HepG2 (cell line): ENCODE data around the gene TRMT112. TPM values are rescaled to one million over a fixed set of nuclear protein-coding genes. Genes with fewer than 3 reads are reported as not detected.

Source experiments
- ATAC-seq: fragments of 200-7000 bp; cut with Tn5 transposase; 3 replicates; pipeline ENCODE4 v1.9.1; 2020; ENCODE audit warnings: mild to moderate bottlenecking, moderate library complexity
- BruUV-seq: library from RNA; stranded (reverse); fragments of 400-500 nt; replicated peaks from 2 replicates; lab custom pipeline; 2021; lab: Mats Ljungman, UMichigan
- CTCF ChIA-PET: fragments of 300-600 bp; formaldehyde crosslinking; extraction: SDS; loops from one replicate; lab custom pipeline; 2021; ENCODE audit warnings: low total read pairs, inconsistent platforms, low intra/inter-chr PET ratio; lab: Yijun Ruan, JAX
- POLR2A ChIA-PET: fragments of 350-600 bp; sonication (Branson Sonifier 250); formaldehyde crosslinking; loops from one replicate; lab custom pipeline; 2020; ENCODE audit warnings: antibody characterized with exemption, inconsistent platforms; lab: Yijun Ruan, JAX
- DNase-seq: peaks from one replicate; pipeline ENCODE4 v3.0.0-alpha.2; 2015; ENCODE audit warnings: low spot score
- FAIRE-seq: peaks from 3 replicates; lab custom pipeline; 2011; peaks lifted over from hg19 to GRCh38; lab: Jason Lieb, UNC
- H2AFZ ChIP-seq: one replicate; pipeline ENCODE4 v1.6.1; 2011; ENCODE audit warnings: low read length, inconsistent platforms
- H3K27ac ChIP-seq: fragments of 300-600 bp; 3 replicates; pipeline ENCODE4 v1.8.0; 2011; ENCODE audit warnings: mixed run types, mild to moderate bottlenecking, mixed read lengths, low read length, inconsistent platforms; ENCODE audit not compliant: insufficient read depth; ENCODE audit errors: extremely low read length
- H3K27me3 ChIP-seq, 2 experiments: fragments of 200-600 bp in 1 of 2; 2 replicates in 1 of 2; 3 replicates in 1 of 2; pipeline versions ENCODE4 v1.6.0 to v1.8.0; 2011; ENCODE audit warnings: low read length in 2 of 2, mild to moderate bottlenecking in 2 of 2, moderate library complexity in 2 of 2, inconsistent platforms in 1 of 2; ENCODE audit not compliant: insufficient read depth in 2 of 2, control insufficient read depth in 1 of 2
- H3K36me3 ChIP-seq, 2 experiments: fragments of 200-600 bp in 1 of 2; replicated peaks in 1 of 2; 2 replicates in 1 of 2; 3 replicates in 1 of 2; pipeline versions ENCODE4 v1.5.1 to v1.8.0; 2011; ENCODE audit warnings: low read length in 2 of 2, inconsistent platforms in 1 of 2; ENCODE audit not compliant: insufficient read depth in 2 of 2, control insufficient read depth in 1 of 2
- H3K4me1 ChIP-seq: 2 replicates; pipeline ENCODE4 v1.5.1; 2012; ENCODE audit warnings: low read length, inconsistent platforms; ENCODE audit not compliant: insufficient read depth
- H3K4me2 ChIP-seq: 2 replicates; pipeline ENCODE4 v1.6.0; 2011; ENCODE audit warnings: low read depth, low read length, inconsistent platforms
- H3K4me3 ChIP-seq, 3 experiments: fragments of 200-600 bp in 1 of 3; sonication (generic), shearing (Covaris generic) in 1 of 3; replicated peaks in 1 of 3; 2 replicates each; pipeline ENCODE4 v1.5.1; 2011 to 2016; ENCODE audit warnings: low read length in 3 of 3, inconsistent platforms in 2 of 3, low read depth in 2 of 3, mild to moderate bottlenecking in 2 of 3, control low read depth in 1 of 3, mixed read lengths in 1 of 3; ENCODE audit not compliant: insufficient read depth in 1 of 3
- H3K79me2 ChIP-seq: one replicate; pipeline ENCODE4 v1.6.1; 2011; ENCODE audit warnings: low read length, inconsistent platforms; ENCODE audit not compliant: insufficient read depth
- H3K9ac ChIP-seq: 2 replicates; pipeline ENCODE4 v1.6.0; 2011; ENCODE audit warnings: mild to moderate bottlenecking, low read depth, low read length, inconsistent platforms; ENCODE audit not compliant: insufficient read depth
- H3K9me3 ChIP-seq: 2 replicates; pipeline ENCODE4 v1.5.1; 2012; ENCODE audit warnings: mild to moderate bottlenecking, low read length
- H4K20me1 ChIP-seq: 2 replicates; pipeline ENCODE4 v1.6.0; 2011; ENCODE audit warnings: inconsistent platforms, mild to moderate bottlenecking, low read length, moderate library complexity; ENCODE audit not compliant: insufficient read depth
- ATF1 ChIP-seq: IDR thresholded peaks from 2 replicates; pipeline ENCODE4 v1.6.1; 2016; ENCODE audit warnings: mild to moderate bottlenecking, control low read depth
- HNRNPL ChIP-seq: fragments of 200-400 bp; formaldehyde crosslinking; IDR thresholded peaks from 2 replicates; pipeline ENCODE4 v1.6.1; 2017; ENCODE audit warnings: mild to moderate bottlenecking, low read depth, low read length
- IKZF5 ChIP-seq: IDR thresholded peaks from 2 replicates; pipeline ENCODE4 v1.6.1; 2018; ENCODE audit warnings: missing genetic modification reagents, mild to moderate bottlenecking, missing compliant biosample characterization
- JUN ChIP-seq: sonication (generic); formaldehyde crosslinking; IDR thresholded peaks from 2 replicates; pipeline ENCODE4 v1.4.0; 2020; ENCODE audit warnings: mild to moderate bottlenecking, missing genetic modification reagents
- KLF11 ChIP-seq: IDR thresholded peaks from 2 replicates; pipeline ENCODE4 v1.6.1; 2016; ENCODE audit warnings: missing compliant biosample characterization
- MIXL1 ChIP-seq: IDR thresholded peaks from 2 replicates; pipeline ENCODE4 v1.6.1; 2016
- MTF1 ChIP-seq: sonication (generic); formaldehyde crosslinking; IDR thresholded peaks from 2 replicates; pipeline ENCODE4 v1.5.0; 2020; ENCODE audit warnings: missing genetic modification reagents
- NAIF1 ChIP-seq: sonication (generic); formaldehyde crosslinking; IDR thresholded peaks from 2 replicates; pipeline ENCODE4 v1.5.0; 2020; ENCODE audit warnings: mild to moderate bottlenecking, missing genetic modification reagents, borderline replicate concordance
- POLR2A ChIP-seq, 2 experiments: IDR thresholded peaks; 2 replicates each; pipeline ENCODE4 v1.6.1; 2011; ENCODE audit warnings: low read depth in 2 of 2, low read length in 2 of 2, mild to moderate bottlenecking in 1 of 2, moderate library complexity in 1 of 2; ENCODE audit not compliant: insufficient read depth in 1 of 2
- SNAI1 ChIP-seq: sonication (generic); formaldehyde crosslinking; IDR thresholded peaks from 2 replicates; pipeline ENCODE4 v1.5.0; 2020; ENCODE audit warnings: mild to moderate bottlenecking, missing genetic modification reagents, borderline replicate concordance
- ZC3H13 ChIP-seq: sonication (generic); formaldehyde crosslinking; IDR thresholded peaks from 2 replicates; pipeline ENCODE4 v1.8.1; 2023; ENCODE audit warnings: mild to moderate bottlenecking, missing genetic modification reagents, moderate library complexity
- ZFP82 ChIP-seq: sonication (generic); formaldehyde crosslinking; IDR thresholded peaks from 2 replicates; pipeline ENCODE4 v1.5.1; 2020; ENCODE audit warnings: mild to moderate bottlenecking, missing genetic modification reagents, borderline replicate concordance
- ZNF160 ChIP-seq: sonication (generic); formaldehyde crosslinking; IDR thresholded peaks from 2 replicates; pipeline ENCODE4 v1.8.0; 2022; ENCODE audit warnings: mild to moderate bottlenecking, inconsistent platforms, missing genetic modification reagents
- ZNF441 ChIP-seq: sonication (generic); formaldehyde crosslinking; IDR thresholded peaks from 2 replicates; pipeline ENCODE4 v1.7.0; 2021; ENCODE audit warnings: missing genetic modification reagents, borderline replicate concordance
- ZNF567 ChIP-seq: sonication (generic); formaldehyde crosslinking; IDR thresholded peaks from 2 replicates; pipeline ENCODE4 v1.8.1; 2023; ENCODE audit warnings: mild to moderate bottlenecking, missing genetic modification reagents, borderline replicate concordance
- ZNF607 ChIP-seq: sonication (generic); formaldehyde crosslinking; IDR thresholded peaks from 2 replicates; pipeline ENCODE4 v1.5.1; 2020; ENCODE audit warnings: missing genetic modification reagents, mild to moderate bottlenecking, borderline replicate concordance
- ZSCAN29 ChIP-seq: sonication (generic); formaldehyde crosslinking; conservative IDR thresholded peaks from 2 replicates; pipeline ENCODE4 v1.4.0; 2020; ENCODE audit warnings: mild to moderate bottlenecking, missing genetic modification reagents
- WGBS: methylation state at CpG from one replicate; pipeline ENCODE4 v1.1.6; 2017; ENCODE audit warnings: low lambda C conversion rate; 5-methylcytosine and 5-hydroxymethylcytosine counted together
- in situ Hi-C: cut with HindIII; loops from 2 replicates; pipeline ENCODE4 v1.10.0; 2017; ENCODE audit warnings: low pct_unique_long_range_greater_than_20kb; ENCODE audit not compliant: extremely low pct_ligation_motif_present
- intact Hi-C: fragments of 100-400 bp; cut with micrococcal nuclease; formaldehyde crosslinking; loops from one replicate; pipeline ENCODE4 v1.10.0; 2022; ENCODE audit not compliant: unreplicated experiment
- polyA plus RNA-seq, 8 experiments: library from polyadenylated mRNA; depleted of rRNA in 3 of 8; stranded (reverse) in 7 of 8; unstranded in 1 of 8; fragments of >200 nt; fragmentation: Illumina TruSeq in 4 of 8; extraction: Trizol in 4 of 8; gene quantifications; 2 replicates each; pipeline versions ENCODE4 v1.2.1 to v1.2.3, GENCODE V29; 2011 to 2016; ENCODE audit warnings: low read depth in 4 of 8, missing spikeins in 1 of 8, mixed read lengths in 1 of 8; ENCODE audit not compliant: insufficient read depth in 1 of 8
- total RNA-seq, 5 experiments: library from RNA; depleted of rRNA; stranded (reverse); fragments of >200 nt; fragmentation: Illumina TruSeq; extraction: Trizol; gene quantifications; 2 replicates each; pipeline ENCODE4 v1.2.3, GENCODE V29; 2016; ENCODE audit warnings: low read depth in 1 of 5
- TF ChIP-seq, protein P1 (sequence below): sonication (generic); formaldehyde crosslinking; IDR thresholded peaks from 2 replicates; pipeline ENCODE4 v1.4.0; 2020; ENCODE audit warnings: mild to moderate bottlenecking, missing genetic modification reagents
- TF ChIP-seq, protein P2 (sequence below): sonication (generic); formaldehyde crosslinking; IDR thresholded peaks from 2 replicates; pipeline ENCODE4 v1.5.0; 2020; ENCODE audit warnings: mild to moderate bottlenecking, missing genetic modification reagents
- TF ChIP-seq, protein P3 (sequence below): sonication (generic); formaldehyde crosslinking; IDR thresholded peaks from 2 replicates; pipeline ENCODE4 v1.4.0; 2020; ENCODE audit warnings: mild to moderate bottlenecking, missing genetic modification reagents

TRMT112 gene
- total and polyA plus RNA-seq, 2 of the 13 experiments (the other 11 are each of a cell fraction or from before 2014, with no cell fraction given) = 186 to 409 TPM

DNA sequence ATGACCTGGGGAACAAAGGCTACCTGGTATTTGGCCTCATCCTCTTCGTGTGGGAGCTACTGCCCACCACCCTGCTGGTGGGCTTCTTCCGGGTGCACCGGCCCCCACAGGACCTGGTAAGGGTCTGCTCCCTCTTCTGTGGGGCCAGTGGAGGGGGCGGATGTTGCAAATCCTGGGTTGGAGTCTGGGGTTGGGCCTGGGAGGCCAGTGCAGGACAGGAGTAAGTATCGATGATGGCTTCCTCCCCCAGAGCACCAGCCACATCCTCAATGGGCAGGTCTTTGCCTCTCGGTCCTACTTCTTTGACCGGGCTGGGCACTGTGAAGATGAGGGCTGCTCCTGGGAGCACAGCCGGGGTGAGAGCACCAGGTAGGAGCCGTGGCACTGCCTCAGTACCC lies 29.0 kb downstream of the TRMT112 start:
- BruUV-seq = no TSS peak
- Histone ChIP-seq H3K27me3 (peaks cover 13 to 32% of the 10 kb centered on the region in 2 experiments), H3K4me3 (no peak overlapping the region), H3K79me2 (no peaks in the 10 kb centered on the region), H3K9me3 (no peaks in the 10 kb centered on the region), H2AFZ (no peak overlapping the region), H4K20me1 (no peaks in the 10 kb centered on the region), H3K27ac (no peak overlapping the region), H3K4me1 (peaks cover 28% of the 10 kb centered on the region; the same call in 1 of the 2 replicates), H3K9ac (no peak overlapping the region), H3K36me3 (no peaks in the 10 kb centered on the region), H3K4me2 (no peak overlapping the region)
- 93% methylated on average over 3 of the region's 9 CpGs for WGBS
- no peak for ATAC-seq
- ChIA-PET CTCF (no interaction called here), POLR2A (no interaction called here)
- intact Hi-C loops (no loop called here), in situ Hi-C loops (no loop called here)
- no peak for FAIRE-seq
- DNase-seq = no peak
- TF ChIP-seq KLF11 (CRISPR knock-in tag) (no peak), NAIF1 (CRISPR knock-in tag) (0 out of 2 replicates have a peak, but pooled peaks have one; percentile 33), ZNF160 (CRISPR knock-in tag) (no peak), JUN (CRISPR knock-in tag) (no peak), ZNF441 (CRISPR knock-in tag) (no peak), ZSCAN29 (CRISPR knock-in tag) (no peak), IKZF5 (no peak), MTF1 (CRISPR knock-in tag) (no peak), ZC3H13 (CRISPR knock-in tag) (no peak), ZNF567 (CRISPR knock-in tag) (no peak), ATF1 (CRISPR knock-in tag) (no peak), SNAI1 (CRISPR knock-in tag) (no peak), HNRNPL (0 out of 2 replicates have a peak, but pooled peaks have one; percentile 2), ZNF607 (no peak), POLR2A (IDR thresholded peaks at IDR 0.05; ENCODE audit: insufficient read depth in 1 of 2, low read depth in 2 of 2, low read length in 2 of 2) (no peak), MIXL1 (CRISPR knock-in tag) (no peak), ZFP82 (CRISPR knock-in tag) (no peak)
- TF ChIP-seq, protein P1, sequence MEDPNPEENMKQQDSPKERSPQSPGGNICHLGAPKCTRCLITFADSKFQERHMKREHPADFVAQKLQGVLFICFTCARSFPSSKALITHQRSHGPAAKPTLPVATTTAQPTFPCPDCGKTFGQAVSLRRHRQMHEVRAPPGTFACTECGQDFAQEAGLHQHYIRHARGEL (CRISPR knock-in tag) = no peak
- TF ChIP-seq, protein P2, sequence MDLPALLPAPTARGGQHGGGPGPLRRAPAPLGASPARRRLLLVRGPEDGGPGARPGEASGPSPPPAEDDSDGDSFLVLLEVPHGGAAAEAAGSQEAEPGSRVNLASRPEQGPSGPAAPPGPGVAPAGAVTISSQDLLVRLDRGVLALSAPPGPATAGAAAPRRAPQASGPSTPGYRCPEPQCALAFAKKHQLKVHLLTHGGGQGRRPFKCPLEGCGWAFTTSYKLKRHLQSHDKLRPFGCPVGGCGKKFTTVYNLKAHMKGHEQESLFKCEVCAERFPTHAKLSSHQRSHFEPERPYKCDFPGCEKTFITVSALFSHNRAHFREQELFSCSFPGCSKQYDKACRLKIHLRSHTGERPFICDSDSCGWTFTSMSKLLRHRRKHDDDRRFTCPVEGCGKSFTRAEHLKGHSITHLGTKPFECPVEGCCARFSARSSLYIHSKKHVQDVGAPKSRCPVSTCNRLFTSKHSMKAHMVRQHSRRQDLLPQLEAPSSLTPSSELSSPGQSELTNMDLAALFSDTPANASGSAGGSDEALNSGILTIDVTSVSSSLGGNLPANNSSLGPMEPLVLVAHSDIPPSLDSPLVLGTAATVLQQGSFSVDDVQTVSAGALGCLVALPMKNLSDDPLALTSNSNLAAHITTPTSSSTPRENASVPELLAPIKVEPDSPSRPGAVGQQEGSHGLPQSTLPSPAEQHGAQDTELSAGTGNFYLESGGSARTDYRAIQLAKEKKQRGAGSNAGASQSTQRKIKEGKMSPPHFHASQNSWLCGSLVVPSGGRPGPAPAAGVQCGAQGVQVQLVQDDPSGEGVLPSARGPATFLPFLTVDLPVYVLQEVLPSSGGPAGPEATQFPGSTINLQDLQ (CRISPR knock-in tag) = no peak
- TF ChIP-seq, protein P3, sequence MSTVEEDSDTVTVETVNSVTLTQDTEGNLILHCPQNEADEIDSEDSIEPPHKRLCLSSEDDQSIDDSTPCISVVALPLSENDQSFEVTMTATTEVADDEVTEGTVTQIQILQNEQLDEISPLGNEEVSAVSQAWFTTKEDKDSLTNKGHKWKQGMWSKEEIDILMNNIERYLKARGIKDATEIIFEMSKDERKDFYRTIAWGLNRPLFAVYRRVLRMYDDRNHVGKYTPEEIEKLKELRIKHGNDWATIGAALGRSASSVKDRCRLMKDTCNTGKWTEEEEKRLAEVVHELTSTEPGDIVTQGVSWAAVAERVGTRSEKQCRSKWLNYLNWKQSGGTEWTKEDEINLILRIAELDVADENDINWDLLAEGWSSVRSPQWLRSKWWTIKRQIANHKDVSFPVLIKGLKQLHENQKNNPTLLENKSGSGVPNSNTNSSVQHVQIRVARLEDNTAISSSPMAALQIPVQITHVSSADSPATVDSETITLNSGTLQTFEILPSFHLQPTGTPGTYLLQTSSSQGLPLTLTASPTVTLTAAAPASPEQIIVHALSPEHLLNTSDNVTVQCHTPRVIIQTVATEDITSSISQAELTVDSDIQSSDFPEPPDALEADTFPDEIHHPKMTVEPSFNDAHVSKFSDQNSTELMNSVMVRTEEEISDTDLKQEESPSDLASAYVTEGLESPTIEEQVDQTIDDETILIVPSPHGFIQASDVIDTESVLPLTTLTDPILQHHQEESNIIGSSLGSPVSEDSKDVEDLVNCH (CRISPR knock-in tag) = no peak
